Mononuclear cell (primary cell): ENCODE measurements around the gene CRADD. TPM values are rescaled to one million over a fixed set of nuclear protein-coding genes. Genes with fewer than 3 reads are reported as not detected.
"Not testable (repeated sequence)": the region's sequence is repeated elsewhere in the genome, so short reads cannot be mapped to it uniquely, and the experiment has no call there.

Experiments used
- H3K27me3 ChIP-seq: 2 replicates; pipeline ENCODE4 v1.6.0; 2011; ENCODE audit warnings: low read length, control low read depth; ENCODE audit not compliant: insufficient read depth
- H3K4me1 ChIP-seq: 2 replicates; pipeline ENCODE4 v1.5.1; 2011; ENCODE audit warnings: mild to moderate bottlenecking, low read length, control low read depth; ENCODE audit not compliant: insufficient read depth
- H3K4me3 ChIP-seq: 2 replicates; pipeline ENCODE4 v1.5.1; 2011; ENCODE audit warnings: mild to moderate bottlenecking, low read length, moderate library complexity
- H3K9me3 ChIP-seq: 2 replicates; pipeline ENCODE4 v1.5.1; 2011; ENCODE audit warnings: low read depth, mild to moderate bottlenecking, control low read depth, low read length
- total RNA-seq: library from RNA; depleted of rRNA; stranded (reverse); fragments of >200 nt; gene quantifications from one replicate; pipeline ENCODE4 v1.2.3, GENCODE V29; 2012

CRADD gene
- total RNA-seq, 1 donor, result 7.5 TPM

DNA sequence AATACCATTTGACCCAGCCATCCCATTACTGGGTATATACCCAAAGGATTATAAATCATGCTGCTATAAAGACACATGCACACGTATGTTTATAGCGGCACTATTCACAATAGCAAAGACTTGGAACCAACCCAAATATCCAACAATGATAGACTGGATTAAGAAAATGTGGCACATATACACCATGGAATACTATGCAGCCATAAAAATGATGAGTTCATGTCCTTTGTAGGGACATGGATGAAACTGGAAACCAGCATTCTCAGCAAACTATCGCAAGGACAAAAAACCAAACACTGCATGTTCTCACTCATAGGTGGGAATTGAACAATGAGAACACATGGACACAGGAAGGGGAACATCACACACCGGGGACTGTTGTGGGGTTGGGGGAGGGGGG is 104.8 kb downstream of the CRADD start:
- H3K9me3 ChIP-seq, H3K4me3 ChIP-seq, H3K27me3 ChIP-seq: not testable (repeated sequence)
- H3K4me1 ChIP-seq, result peaks cover 19% of the 10 kb centered on the region

DNA sequence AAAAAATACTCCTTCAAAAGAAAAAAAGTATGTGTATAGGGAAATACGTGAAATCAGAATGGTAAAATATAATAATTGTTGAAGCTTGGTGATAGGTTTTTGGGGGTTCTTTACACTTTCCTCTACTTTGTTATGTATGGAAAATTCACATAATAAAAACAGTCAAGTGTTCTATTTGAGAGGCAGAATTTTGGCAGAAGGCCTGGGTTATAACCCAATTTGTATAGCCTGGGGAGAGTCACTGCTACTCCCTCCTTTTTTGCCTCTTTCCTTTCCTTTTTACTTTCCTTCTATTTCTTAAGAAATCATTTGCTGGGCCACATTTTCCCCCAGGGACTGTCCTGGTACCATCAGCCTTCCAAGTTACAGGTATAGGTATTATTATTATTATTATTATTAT is 105.7 kb downstream of the CRADD start:
- Histone ChIP-seq H3K4me1 (peaks cover 10% of the 10 kb centered on the region), H3K27me3 (no peaks in the 10 kb centered on the region), H3K4me3 (no peak overlapping the region), H3K9me3 (no peaks in the 10 kb centered on the region)

DNA sequence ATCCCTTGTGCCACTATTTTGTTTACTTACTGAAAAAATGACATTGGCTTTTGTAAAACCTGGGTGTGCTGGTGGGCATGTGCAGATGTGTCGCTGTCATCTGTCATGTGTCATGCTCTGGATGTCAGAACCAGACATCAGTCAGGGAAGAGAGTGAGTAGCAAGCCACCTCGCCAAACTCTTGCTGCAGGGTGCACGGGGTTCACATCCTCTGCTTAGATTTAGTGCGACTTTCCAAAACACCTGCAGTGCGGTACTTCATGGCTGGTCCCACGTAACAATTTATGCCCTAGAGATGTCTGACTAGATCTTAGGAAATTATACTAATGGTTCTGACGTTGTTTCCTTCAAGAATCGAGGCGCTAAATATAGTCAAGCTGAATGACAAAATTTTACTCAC is 106.7 kb downstream of the CRADD start:
- peaks cover 10% of the 10 kb centered on the region for H3K4me1 ChIP-seq
- H3K4me3 ChIP-seq, result no peak overlapping the region
- no peaks in the 10 kb centered on the region for H3K27me3 ChIP-seq
- no peaks in the 10 kb centered on the region for H3K9me3 ChIP-seq

DNA sequence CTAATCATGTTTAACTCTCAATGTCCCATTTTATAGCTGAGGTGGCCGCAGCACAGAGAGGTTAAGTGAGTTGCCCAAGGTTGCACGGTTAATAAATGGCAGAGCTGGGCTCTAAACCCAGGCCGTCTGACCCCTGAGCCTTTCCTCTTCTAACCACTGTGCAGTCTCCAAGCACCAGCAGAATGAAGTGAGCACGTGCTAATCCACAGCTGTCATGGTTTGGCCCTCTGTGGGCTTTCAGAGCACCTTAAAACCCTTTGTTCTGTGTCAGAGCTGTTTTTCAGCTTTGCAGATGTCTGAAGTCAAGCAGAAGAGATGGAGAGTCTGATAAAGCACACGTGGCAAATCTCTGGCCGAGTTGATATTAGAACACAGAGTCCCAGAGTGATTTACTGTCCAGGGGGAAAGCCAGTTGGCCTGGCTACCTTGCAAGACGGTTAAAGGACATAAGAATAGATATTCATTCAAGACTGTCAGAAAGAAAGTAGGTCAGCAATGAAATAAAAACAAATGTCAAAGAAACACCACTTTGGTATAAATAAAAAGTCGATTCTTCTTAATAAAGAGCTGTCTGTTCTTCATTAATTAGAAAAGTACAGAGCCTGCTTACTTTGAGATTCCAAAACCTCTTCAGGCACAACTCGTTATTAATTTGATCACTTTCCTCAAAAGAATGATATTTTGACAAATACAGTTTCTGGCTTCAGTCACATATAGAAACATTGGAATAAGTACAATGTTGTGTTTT is 107.3 kb downstream of the CRADD start:
- H3K4me1 ChIP-seq, result peaks cover 10% of the 10 kb centered on the region
- no peaks in the 10 kb centered on the region for H3K27me3 ChIP-seq
- no peaks in the 10 kb centered on the region for H3K9me3 ChIP-seq
- no peak overlapping the region for H3K4me3 ChIP-seq

DNA sequence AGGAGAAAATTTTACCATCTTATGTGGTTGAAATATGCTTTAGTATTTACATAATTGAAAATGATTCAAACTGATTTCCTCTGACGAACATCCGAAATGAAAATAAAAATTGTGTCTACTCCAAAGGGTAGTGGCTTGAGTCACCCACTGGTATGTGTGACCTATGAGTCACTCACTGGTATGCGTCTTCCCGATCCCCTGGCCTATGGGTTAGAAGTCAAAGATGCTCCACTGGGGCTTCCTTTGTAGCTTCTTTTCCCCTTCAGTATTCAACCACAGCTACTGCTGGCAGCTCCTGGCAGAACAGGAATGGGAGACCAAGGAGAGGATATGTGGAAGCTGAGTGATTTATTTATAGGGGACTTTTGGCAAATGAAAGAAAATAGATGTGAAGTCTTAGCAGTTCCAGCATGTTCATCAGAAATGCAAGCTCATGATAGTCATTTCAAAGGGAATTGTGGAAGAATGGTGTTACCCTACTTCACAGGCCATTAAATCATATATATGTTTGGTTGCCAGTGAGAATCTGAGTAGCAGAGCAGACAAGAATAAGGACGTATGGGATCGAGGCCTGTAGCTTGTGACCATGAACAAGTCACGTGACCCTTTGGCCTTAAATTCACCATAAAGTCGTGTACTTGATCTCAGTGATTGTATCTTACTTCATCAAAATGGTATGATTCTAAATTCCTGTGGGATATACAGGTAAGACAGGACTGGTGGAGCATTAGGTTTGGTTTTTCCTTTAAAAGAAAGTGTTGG is 108.3 kb downstream of the CRADD start:
- Histone ChIP-seq H3K4me1 (peaks cover 10% of the 10 kb centered on the region), H3K27me3 (no peaks in the 10 kb centered on the region), H3K9me3 (no peaks in the 10 kb centered on the region), H3K4me3 (no peak overlapping the region)

DNA sequence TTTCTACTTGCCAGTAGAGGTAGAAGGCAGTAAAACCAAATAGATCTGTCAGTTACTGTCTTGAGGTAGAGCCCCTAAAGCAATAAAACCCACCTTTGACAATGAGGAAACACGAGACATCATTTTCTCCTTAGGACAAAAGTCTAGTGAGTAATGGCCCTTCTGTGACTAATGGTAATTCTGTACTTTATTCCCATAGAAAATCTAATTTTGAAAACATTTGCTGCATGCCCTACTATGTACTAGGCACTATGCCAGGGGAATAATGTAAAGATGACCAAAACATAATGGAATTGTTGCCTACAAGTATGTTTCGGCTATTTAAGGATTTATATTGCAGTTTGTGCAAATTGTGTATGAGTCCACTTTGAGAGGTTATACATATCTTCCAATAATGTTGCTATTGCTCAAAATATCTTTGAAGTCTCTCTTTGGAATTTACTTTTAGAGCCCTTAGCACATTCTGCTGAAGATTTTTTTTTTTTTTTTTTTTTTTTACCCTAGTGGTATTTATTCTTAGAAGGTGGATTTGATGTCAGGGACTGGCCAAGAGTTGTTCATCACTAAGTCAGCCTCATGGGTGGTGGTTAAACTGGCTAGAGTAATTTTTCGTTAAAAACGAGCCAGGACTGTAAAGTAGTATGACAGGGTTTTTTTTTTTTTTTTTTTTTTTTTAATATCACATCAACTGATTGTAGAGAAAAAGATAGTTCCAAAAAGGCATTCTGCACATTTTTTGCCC is 109.7 kb downstream of the CRADD start:
- no peak overlapping the region for H3K4me3 ChIP-seq
- H3K4me1 ChIP-seq, result peaks cover 10% of the 10 kb centered on the region

DNA sequence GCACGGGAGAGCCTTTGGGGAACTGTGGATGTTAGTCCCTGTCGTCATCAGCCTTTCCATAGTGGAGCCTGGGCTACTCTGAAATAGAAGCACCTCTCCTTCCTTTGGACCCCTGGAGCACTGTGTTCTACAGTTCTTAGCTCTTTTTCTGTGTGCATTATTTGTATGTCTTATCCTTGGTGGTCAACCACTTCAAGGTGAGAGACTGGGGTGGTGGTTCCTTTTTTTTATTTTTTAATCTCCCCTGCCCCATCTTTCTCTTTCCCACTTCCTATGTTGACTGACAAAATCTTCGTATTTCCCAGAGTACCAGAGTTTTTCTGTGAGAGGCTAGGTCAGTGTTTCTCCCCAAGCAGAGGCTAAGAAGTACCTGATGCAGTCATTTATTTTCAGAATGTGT is 111.7 kb downstream of the CRADD start:
- Histone ChIP-seq H3K27me3 (no peaks in the 10 kb centered on the region), H3K4me3 (no peak overlapping the region), H3K4me1 (peaks cover 7% of the 10 kb centered on the region), H3K9me3 (no peaks in the 10 kb centered on the region)

More for the DNA sequence above, 109.7 kb downstream of the CRADD start:
- H3K27me3 ChIP-seq, result no peaks in the 10 kb centered on the region
- no peaks in the 10 kb centered on the region for H3K9me3 ChIP-seq

DNA sequence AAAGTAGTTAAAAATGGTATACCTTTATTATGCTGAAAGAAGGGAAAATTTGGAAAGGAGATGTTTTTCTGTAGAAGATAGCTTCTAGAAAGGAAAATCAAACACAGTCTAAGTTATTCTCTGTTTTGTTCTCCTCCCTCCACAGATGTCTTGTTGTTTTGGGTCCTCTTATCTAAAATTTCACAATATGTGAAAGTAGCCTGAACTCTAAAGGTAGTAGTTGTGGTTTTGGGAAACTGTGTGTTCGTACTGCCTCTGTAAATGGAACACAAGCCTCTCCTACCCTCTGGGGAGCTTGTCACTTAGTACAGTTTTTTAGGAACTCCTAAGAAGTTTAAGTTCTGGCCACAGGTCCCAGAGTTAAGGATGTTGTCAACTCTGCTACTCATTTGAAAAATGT is 112.6 kb downstream of the CRADD start:
- no peaks in the 10 kb centered on the region for H3K9me3 ChIP-seq
- H3K4me3 ChIP-seq, result no peak overlapping the region
- H3K4me1 ChIP-seq, result no peaks in the 10 kb centered on the region
- no peaks in the 10 kb centered on the region for H3K27me3 ChIP-seq

DNA sequence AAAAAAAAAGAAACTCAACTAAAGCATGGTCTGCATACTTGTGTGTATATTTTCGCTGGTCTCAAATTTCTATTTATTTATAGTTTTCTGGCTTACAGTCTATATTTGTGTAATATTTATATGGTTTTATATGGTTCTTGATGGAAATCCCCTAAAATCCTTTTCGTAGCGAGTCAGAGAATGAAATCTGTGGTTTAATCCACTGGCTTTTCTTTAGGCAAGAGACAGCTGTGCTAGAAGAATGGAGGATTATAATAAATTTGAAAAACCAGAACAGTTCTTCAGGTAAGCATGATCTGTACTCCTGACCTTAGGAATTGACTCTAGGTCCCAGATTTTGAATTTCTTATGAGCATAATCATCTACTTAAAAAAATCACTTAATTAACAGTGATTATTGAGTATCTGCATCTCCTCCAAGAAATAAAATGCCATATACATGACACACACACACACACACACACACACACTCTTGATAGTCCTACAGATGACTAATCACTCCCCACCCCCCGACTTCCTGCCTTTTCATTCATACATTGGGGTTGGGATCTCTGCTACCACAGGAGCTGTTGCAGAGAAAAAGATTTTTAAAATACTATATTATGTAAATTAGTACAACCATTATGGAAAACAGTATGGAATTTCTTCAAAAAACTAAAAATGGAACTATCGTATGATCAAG is 113.4 kb downstream of the CRADD start:
- H3K4me3 ChIP-seq, result no peak overlapping the region
- H3K27me3 ChIP-seq, result no peaks in the 10 kb centered on the region
- H3K4me1 ChIP-seq, result no peaks in the 10 kb centered on the region

DNA sequence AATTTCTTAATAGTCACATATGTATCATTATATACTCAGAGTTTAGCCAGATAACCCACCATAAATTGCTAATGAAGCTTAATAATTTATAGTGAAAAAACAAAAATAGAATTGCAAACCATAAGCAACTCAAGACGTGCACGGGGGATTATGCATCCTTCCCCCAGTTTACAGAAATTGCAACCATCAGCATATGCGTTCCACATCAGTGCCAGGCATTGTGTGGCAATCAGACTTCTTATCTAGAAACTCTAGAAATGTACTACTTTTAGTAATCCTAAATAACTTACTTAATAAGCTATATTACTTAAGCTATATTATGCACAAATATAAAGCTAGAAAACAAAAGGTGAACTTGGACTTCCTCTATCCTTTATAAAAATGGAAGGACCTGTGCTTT is 115.8 kb downstream of the CRADD start:
- Histone ChIP-seq H3K27me3 (no peaks in the 10 kb centered on the region), H3K9me3 (no peaks in the 10 kb centered on the region), H3K4me3 (no peak overlapping the region), H3K4me1 (no peaks in the 10 kb centered on the region)

More for the DNA sequence above, 113.4 kb downstream of the CRADD start:
- H3K9me3 ChIP-seq, result no peaks in the 10 kb centered on the region

DNA sequence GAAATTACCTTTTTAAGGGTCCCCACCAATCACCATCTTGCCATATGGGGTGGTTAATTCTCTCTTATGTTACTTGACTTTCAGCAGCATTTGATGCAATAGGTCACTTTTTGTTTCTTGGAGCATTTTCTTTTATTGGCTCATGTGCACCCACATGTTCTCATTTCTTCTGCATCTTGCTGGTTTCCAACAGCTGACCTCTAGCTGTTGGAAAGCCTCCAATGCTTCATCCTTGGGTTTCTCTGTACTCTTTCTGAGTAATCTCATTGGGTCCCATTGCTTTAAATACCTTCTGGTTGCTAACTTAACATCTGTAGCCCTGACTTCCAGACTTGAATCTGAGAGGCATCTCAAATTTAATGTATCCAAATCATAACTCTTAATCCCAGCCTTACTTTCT is 116.8 kb downstream of the CRADD start:
- H3K9me3 ChIP-seq, result no peaks in the 10 kb centered on the region
- no peaks in the 10 kb centered on the region for H3K4me1 ChIP-seq
- no peaks in the 10 kb centered on the region for H3K27me3 ChIP-seq
- no peak overlapping the region for H3K4me3 ChIP-seq

DNA sequence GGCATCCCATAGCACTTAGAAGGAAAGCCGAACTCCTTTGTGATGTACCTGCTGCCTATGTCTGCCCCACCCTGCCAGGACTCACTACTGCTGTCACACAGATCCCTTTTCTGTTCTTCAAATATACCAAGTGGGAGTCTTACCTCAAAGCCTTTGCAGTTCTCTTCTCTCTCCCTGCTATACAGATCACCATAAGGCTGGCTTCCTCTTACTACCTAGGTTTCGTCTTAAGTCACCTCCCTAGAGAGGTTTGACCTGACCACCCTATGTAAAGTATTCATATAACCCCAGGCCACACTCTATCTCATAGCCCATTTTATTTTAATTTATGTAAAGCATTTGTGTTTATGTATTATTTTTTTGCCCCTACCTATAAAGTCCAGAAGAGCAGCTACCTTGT is 117.6 kb downstream of the CRADD start:
- no peak overlapping the region for H3K4me3 ChIP-seq
- H3K9me3 ChIP-seq, result no peaks in the 10 kb centered on the region
- no peaks in the 10 kb centered on the region for H3K4me1 ChIP-seq
- H3K27me3 ChIP-seq, result no peaks in the 10 kb centered on the region

DNA sequence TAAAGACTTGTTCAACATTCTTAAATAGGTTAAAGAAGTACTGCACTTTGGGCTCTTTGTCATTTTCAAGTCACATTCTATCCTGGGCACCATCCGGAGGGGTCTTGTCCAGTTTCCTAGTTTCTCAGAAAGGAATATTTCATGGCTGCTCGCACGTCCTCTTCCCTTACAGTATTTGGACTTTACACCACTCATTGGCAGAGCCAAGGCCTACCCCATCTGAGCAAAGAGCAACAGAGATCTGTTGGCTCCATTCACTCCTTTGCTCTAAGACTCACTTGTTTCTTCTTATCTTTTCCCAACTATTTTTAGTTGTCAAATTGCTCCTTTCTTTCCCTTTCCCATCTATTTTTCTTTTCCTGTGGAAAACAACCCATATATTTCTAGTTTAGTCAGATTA is 118.2 kb downstream of the CRADD start:
- Histone ChIP-seq H3K4me1 (no peaks in the 10 kb centered on the region), H3K9me3 (no peaks in the 10 kb centered on the region), H3K4me3 (no peak overlapping the region)

DNA sequence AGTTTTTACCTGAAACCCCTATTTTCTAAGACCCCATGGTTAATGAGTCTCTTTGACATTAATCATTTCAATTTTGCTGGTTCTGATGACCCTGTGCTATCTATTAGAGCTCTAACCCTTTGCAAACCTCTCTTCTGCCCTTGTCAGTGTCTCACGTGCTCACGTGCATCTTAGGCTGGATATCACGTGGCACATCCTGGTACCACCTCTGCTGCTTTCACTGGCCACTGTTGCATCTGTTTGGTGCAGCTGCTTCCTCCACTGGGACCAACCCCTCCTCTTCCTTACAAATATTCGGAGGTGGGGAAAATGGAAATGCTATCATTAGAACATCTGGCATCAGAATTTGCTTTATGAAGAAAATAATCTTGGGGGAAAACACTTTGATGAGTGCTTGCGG is 119.6 kb downstream of the CRADD start:
- Histone ChIP-seq H3K27me3 (no peaks in the 10 kb centered on the region), H3K4me1 (no peaks in the 10 kb centered on the region), H3K4me3 (no peak overlapping the region), H3K9me3 (no peaks in the 10 kb centered on the region)

More for the DNA sequence above, 118.2 kb downstream of the CRADD start:
- H3K27me3 ChIP-seq, result no peaks in the 10 kb centered on the region
